Sigmoid colon (tissue), 4 donors: Measurements from ENCODE around the gene MED26.

Experiments used
- CTCF ChIP-seq, 4 experiments: fragments of 450-650 bp in 3 of 4; fragments of 200-600 bp in 1 of 4; IDR thresholded peaks; one replicate each; pipeline ENCODE4 v1.5.1; 2016 to 2019; ENCODE audit warnings: antibody characterized with exemption in 4 of 4, mild to moderate bottlenecking in 3 of 4, moderate library complexity in 2 of 4
- EP300 ChIP-seq, 4 donors: sonication (generic); formaldehyde crosslinking; IDR thresholded peaks; one replicate each; pipeline ENCODE4 v1.6.1; 2017; ENCODE audit warnings: antibody characterized with exemption in 4 of 4
- POLR2A ChIP-seq, 2 donors: fragments of 450-650 bp; IDR thresholded peaks; one replicate each; pipeline ENCODE4 v1.6.1; 2016; ENCODE audit warnings: antibody characterized with exemption in 2 of 2, mild to moderate bottlenecking in 2 of 2, moderate library complexity in 2 of 2
- POLR2AphosphoS5 ChIP-seq, 4 donors: sonication (generic); formaldehyde crosslinking; IDR thresholded peaks; one replicate each; pipeline ENCODE4 v1.6.1; 2017; ENCODE audit warnings: antibody characterized with exemption in 4 of 4

DNA sequence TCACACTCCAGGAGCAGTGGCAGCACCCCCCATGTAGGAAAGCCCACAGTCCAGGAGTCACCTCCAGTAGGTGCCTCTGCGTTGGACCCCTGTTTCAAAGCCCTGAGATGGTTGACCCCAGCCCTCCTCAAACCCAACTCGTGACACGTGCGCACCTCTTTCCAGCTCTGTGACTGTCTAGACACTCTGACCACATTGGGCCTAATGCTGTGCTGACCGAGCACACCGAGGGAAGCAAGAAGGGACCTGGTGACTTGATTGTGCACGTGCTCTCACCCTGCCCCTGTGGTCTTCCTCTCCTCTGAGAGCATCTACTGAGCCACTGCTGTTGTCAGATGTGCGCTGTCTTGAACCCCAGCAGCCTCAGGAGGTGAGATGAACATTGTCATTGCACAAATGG, 32.9 kb downstream of the MED26 start:
- no peak for TF ChIP-seq CTCF (IDR thresholded peaks at IDR 0.05)
- no peak for TF ChIP-seq POLR2A (IDR thresholded peaks at IDR 0.05)
- TF ChIP-seq POLR2AphosphoS5 (IDR thresholded peaks at IDR 0.05), result no peak
- no peak for TF ChIP-seq EP300 (IDR thresholded peaks at IDR 0.05)
